ENCODE data around the gene CAPZA2.
"Not testable (repeated sequence)": the region's sequence is repeated elsewhere in the genome, so short reads cannot be mapped to it uniquely, and the experiment has no call there.

The CAPZA2 gene

DNA sequence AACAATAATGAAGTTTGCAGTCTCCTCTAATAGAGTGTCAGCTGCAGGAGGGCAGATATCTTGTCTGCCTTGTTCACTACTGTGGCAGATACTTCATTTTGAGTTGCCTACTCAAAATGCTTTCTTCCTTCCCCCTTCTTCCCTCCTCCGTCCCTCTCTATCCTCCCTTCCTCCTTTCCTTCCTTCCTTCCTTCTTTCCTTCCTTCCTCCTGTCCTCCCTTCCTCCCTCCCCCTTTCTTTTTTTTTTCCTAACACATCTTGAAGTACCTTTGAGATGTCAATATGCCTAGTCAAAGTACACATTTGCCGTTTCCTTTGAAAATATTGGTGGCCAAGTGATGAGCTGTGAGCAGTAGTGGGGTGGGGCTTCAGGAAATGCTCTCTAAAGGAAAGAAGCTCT, 72.2 kb downstream of the CAPZA2 start:
- no peak for TF ChIP-seq CTCF (IDR thresholded peaks at IDR 0.05; ENCODE audit: low read depth, low read length)
- no peak for DNase-seq
- Histone ChIP-seq H3K4me3 (ENCODE audit: low read depth, low read length) (no peak overlapping the region), H3K36me3 (no peaks in the 10 kb centered on the region), H3K9me3 (ENCODE audit: severe bottlenecking) (no peaks in the 10 kb centered on the region), H3K27me3 (ENCODE audit: insufficient read depth, low read depth, severe bottlenecking) (peaks cover 85% of the 10 kb centered on the region), H3K27ac (no peak overlapping the region)

- H3K9me3 ChIP-seq (ENCODE audit: severe bottlenecking); DNase-seq; H3K4me3 ChIP-seq (ENCODE audit: low read depth, low read length); H3K27ac ChIP-seq; H3K36me3 ChIP-seq: not testable (repeated sequence)
- peaks cover 85% of the 10 kb centered on the region for H3K27me3 ChIP-seq (ENCODE audit: insufficient read depth, low read depth, severe bottlenecking)
Measured at GRCh38 chr7:116936844-116937243, 74.5 kb downstream of the CAPZA2 start.

DNA sequence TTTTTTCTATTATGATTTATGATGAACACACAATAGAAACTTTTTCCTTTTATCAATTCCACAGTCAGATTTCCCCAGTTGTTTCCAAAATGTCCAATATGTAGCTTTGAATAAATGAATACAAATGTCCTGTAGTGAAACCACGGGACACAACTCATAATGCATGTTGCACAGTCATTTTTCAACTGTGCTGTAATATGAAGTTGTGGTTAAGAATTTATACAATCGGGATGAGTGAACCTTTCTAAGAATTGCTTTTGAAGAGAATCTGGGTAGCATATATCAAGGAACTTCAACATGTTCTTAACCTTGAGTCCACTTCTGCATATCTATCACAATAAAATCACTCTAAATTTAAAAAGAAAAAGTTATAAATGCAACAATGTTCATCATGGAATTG, 76.3 kb downstream of the CAPZA2 start:
- Histone ChIP-seq H3K27ac (no peak overlapping the region), H3K9me3 (ENCODE audit: severe bottlenecking) (no peaks in the 10 kb centered on the region), H3K4me3 (ENCODE audit: low read depth, low read length) (no peak overlapping the region), H3K27me3 (ENCODE audit: insufficient read depth, low read depth, severe bottlenecking) (peaks cover 85% of the 10 kb centered on the region), H3K36me3 (no peaks in the 10 kb centered on the region)
- TF ChIP-seq CTCF (IDR thresholded peaks at IDR 0.05; ENCODE audit: low read depth, low read length) = no peak
- no peak for DNase-seq

- TF ChIP-seq CTCF (IDR thresholded peaks at IDR 0.05; ENCODE audit: low read depth, low read length) = no peak
- DNase-seq = no peak
- no peak overlapping the region for H3K27ac ChIP-seq
Measured at GRCh38 chr7:116940689-116941370, 78.4 kb downstream of the CAPZA2 start.

GRCh38 chr7:116942504-116942903, 80.1 kb downstream of the CAPZA2 start:
- no peak for TF ChIP-seq CTCF (IDR thresholded peaks at IDR 0.05; ENCODE audit: low read depth, low read length)
- Histone ChIP-seq H3K36me3 (no peaks in the 10 kb centered on the region), H3K27me3 (ENCODE audit: insufficient read depth, low read depth, severe bottlenecking) (peaks cover 85% of the 10 kb centered on the region), H3K9me3 (ENCODE audit: severe bottlenecking) (no peaks in the 10 kb centered on the region), H3K27ac (no peak overlapping the region), H3K4me3 (ENCODE audit: low read depth, low read length) (no peak overlapping the region)
- DNase-seq = no peak

More at GRCh38 chr7:116940689-116941370, 78.4 kb downstream of the CAPZA2 start:
- H3K36me3 ChIP-seq = no peaks in the 10 kb centered on the region
- H3K4me3 ChIP-seq (ENCODE audit: low read depth, low read length) = no peak overlapping the region
- H3K27me3 ChIP-seq (ENCODE audit: insufficient read depth, low read depth, severe bottlenecking) = peaks cover 86% of the 10 kb centered on the region
- H3K9me3 ChIP-seq (ENCODE audit: severe bottlenecking) = no peaks in the 10 kb centered on the region

- DNase-seq = no peak
- no peaks in the 10 kb centered on the region for H3K9me3 ChIP-seq (ENCODE audit: severe bottlenecking)
- no peaks in the 10 kb centered on the region for H3K36me3 ChIP-seq
- H3K27me3 ChIP-seq (ENCODE audit: insufficient read depth, low read depth, severe bottlenecking) = peaks cover 79% of the 10 kb centered on the region
- no peak for TF ChIP-seq CTCF (IDR thresholded peaks at IDR 0.05; ENCODE audit: low read depth, low read length)
- H3K4me3 ChIP-seq (ENCODE audit: low read depth, low read length) = no peak overlapping the region
- no peak overlapping the region for H3K27ac ChIP-seq
Measured at GRCh38 chr7:116948934-116949333, 86.5 kb downstream of the CAPZA2 start.
